Superior temporal gyrus (tissue), 1 donor: ENCODE data around the gene FADS2.
A peak's percentile ranks its signal among the peaks of the same experiment; 100 is the strongest.

Experiments
- DNase-seq: peaks from one replicate; pipeline ENCODE4 v3.0.0-alpha.2; 2016; ENCODE audit errors: extremely low spot score

FADS2 gene

DNA sequence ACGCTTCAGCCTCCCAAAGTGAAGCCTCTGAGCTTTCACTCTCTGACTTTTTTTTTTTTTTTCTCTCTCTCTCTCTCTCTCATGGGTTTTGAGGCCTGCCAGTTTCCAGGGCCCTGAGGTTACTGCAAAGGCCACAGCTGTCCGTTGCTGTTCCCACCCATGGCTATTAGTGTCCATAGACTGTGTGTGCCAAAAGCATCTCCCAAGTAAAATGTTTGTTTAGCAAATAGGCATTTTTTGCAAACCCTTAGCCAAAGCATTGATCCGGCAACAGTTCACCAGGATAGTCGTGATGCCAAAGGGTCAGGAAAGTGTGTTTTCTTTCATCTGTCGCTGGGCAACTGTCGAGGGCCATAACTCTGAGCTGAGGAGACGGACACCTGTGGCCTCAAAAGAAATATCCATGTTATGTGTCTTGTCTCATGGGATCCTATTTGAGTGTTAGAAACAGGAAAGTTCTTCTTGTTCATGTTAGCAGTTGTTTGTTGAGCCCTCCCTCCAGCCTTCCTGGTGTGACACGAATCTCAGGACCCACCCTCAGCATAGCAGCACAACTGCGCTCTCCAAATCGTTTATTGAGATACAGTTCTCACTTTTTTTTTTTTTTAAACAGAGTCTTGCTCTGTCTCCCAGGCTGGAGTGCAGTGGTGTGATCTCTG lies 18.4 kb downstream of the FADS2 start:
- no peak for DNase-seq

DNA sequence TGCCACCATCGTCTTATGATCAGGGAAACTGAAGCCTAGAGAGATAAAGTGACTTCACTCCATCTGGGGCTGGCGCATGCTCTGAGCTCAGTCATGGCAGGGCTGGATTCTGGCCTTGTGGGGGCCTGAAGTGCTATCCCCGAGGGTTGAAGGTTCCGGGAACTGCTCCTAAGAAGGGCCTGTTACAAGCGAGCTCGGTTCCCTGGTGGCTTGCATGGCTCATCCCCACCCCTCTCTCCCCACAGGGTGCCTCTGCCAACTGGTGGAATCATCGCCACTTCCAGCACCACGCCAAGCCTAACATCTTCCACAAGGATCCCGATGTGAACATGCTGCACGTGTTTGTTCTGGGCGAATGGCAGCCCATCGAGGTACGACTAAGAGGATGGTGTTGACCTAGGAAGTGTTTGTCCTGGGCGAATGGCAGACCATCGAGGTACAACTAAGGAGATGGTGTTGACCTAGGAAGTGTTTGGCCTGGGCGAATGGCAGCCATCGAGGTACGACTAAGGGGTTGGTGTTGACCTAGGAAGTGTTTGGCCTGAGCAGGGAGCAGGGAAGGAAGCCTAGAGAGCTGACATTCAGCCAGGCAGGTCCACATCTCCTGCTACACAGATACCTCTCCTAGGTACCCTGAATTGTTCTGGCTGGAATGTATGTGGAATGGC lies 19.9 kb downstream of the FADS2 start:
- DNase-seq: no peak

DNA sequence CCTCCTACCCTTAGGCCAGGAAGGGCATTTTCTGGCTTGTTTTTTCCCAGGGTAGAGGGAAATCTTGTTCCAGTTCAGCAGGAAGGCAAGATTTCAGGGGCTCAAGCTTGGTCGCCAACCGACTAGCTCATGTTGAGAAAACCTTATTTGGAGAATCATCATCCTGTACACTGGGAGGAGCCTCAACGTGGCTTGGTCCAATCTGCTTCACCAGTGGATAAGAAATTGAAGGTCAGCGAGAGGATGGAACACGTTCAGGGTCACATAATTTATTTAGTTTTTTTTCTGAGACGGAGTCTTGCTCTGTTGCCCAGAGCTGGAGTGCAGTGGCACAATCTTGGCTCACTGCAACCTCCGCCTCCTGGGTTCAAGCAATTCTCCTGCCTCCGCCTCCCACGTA lies 20.5 kb downstream of the FADS2 start:
- no peak for DNase-seq

DNA sequence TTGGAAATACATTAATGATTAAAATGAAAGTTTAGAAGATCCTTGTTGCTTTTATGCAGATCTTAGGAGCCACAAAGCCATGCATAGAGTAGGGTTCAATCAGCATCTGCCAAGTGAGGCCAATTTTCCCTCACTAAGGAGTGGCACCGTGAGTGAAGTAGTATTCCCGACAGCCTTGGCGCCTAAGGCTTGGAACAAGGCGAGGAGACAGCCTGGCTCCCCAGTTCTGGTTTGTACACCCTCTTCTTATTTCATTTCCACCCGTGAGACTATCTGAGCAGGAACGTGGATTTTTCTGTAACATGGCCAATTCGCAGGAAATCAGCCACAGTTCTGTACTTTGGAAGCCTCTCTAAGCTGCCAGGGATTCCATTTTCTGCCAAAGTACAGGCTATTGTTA lies 22.6 kb downstream of the FADS2 start:
- DNase-seq: peak; percentile 77

DNA sequence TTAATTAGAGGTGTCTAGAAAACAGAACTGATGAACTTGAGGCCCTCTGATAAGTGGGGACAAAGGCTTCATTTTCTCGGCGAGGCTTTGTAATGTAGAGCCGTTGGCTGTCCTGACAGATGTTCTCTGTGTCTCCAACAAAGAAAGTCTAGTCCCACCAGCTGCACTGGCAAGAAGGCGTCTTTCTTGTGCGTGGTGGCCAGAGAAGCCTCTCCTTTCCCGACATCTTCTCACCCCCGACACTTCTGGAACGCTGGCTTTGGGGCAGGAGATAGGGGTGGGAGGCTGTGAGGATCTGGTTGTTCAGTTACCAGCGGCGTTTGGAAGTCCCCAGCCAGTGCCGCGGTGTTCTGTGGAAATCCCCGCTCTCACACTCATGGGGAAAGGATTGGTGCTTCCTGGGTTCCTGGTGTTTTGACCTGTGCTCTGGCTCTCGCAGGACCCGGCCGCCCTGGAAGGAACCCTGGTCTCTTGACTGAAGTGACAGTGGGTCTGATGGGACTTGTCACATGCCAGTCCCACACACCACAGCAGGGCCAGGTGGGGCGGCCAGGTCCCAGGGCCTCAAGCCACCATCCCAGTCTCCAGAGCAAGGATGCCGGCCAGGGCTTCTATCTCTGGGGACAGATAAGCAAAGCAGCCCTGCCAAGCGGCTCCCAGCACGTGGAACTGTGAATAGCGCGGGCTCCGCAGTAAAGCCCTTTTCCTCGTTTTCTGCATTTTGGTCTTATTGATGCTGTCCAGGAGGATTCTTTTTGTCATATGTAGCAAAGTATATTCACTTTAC lies 23.2 kb downstream of the FADS2 start:
- DNase-seq: no peak

GRCh38 chr11:61851900-61852295 lies 23.8 kb downstream of the FADS2 start:
- no peak for DNase-seq

- no peak for DNase-seq
Measured at GRCh38 chr11:61853698-61854169, 25.6 kb downstream of the FADS2 start.

- DNase-seq: no peak
Measured at GRCh38 chr11:61854206-61854895, 26.3 kb downstream of the FADS2 start.

DNA sequence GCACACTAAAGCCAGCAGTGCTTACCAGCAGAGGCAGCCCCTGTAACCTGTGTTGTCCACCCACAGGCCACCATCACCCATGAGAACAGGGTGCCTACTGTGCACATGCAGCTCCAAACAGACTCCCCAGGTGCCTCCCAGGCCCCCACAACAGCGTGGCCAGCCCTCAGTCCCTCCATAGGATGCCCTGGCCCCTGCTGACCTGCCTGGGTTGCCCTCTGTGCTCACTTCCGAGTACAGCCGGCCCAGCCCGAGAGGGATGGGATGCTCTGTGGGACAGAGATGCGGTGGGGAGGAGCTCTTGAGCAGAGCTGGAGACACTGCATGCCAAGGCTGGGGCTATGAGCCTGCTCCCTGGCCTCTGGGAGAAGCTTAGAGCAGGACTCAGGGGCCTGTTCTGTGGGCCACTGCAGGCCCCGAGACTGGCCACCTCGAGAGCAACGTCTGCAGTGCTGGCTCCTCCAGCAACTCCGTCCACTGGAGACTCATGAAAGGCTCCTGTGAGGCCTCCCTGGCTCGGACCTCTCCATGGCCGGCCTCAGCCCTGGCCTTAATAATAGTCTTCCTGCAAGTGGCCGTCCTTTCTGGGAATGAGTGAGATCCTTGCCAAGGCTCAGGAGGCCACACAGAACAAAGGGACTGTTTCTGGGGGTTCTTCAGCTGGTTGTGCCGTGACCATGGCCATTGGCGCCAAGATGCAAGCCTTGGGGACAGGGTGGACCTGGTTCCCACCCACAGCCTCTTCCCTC lies 27.0 kb downstream of the FADS2 start:
- no peak for DNase-seq

DNA sequence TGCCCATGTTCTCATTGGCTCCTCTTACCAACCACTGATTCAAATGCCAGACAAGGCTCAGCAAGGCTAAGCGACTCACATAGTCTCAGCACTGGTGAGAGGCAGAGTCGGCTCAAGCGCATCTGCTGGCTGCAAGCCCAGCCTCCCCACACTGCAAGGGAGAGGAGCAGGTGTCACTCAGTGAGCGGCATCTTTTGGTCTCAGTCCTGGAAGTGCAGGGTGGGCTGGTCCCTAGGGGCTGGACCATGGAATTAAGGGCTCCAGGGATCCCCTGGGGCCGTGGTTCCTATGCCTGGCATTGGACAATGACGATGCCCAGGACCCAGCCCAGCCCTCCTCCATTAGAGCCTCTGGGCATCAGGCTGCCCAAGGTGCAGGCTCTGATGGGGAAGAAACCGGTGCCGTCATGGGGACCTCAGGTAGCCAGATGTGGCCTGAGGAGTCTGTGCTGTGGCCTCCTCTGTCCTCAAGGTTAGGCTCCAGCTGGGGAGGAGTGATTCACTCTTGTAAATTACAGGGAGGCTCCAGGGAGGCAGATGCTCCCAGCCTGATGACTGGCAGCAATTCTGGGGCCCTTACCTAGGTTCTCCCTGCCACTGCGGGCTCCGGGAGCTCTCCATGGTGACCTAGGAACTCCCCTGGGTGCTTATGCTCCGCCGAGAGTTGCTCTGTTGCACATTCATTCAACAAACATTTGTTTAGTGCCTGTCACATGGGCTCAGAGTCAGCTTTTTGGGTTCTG lies 28.0 kb downstream of the FADS2 start:
- no peak for DNase-seq

GRCh38 chr11:61860054-61860903 lies 32.2 kb downstream of the FADS2 start:
- DNase-seq: no peak

- DNase-seq: no peak
Measured at GRCh38 chr11:61861634-61862033, 33.5 kb downstream of the FADS2 start.

DNA sequence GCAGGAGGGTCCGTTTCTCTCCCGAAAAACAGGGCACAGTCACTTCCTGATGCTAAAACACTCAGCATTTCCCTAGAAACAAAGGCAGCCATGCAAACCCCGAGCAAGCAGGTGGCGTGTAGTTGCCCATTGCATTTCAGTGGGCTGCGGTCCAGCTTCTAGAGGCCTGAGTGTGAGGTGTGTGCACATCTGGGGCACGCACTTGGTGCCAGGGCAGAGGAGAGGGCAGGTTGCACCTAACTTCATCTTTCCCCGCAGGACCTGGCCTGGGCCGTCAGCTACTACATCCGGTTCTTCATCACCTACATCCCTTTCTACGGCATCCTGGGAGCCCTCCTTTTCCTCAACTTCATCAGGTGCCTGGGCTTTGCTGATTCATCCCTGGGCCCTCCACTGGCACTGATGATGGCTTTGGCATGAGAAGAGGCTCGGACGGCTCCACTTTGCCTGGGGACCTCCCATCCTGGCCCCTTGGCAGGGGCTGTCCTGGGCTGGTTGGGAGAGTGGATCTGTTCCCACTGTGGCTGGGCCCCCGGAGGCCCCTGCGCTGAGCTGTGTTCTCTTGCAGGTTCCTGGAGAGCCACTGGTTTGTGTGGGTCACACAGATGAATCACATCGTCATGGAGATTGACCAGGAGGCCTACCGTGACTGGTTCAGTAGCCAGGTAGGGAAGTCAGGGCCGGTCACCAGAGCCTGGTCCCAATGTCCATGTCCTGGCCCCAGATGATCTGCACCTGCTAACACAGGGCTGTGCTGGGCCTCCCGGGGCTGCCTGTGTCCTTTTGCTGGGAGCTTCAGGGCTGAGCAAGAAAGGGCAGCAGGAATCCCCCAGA lies 34.8 kb downstream of the FADS2 start:
- no peak for DNase-seq

DNA sequence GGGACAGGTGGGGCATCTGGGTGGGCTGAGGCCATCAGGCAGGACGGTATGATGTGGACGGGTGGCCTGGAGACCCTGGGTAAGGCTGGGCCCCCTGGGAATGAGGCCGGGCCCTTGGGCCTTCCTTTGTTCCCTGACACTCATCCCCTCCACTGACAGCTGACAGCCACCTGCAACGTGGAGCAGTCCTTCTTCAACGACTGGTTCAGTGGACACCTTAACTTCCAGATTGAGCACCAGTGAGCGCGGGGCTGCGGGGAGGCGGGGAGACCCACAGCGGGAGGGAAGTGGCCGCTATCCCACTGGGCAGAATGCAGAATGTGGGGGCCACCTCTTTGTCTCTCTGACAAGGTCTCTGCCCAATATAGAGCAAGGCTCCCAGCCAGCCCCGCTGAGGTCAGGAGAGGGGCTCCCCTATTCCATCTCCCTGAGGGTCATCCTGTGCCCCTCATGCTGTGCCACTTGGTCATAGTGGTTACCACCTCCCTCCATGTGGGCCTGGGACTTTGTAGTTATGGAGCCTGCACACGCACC lies 35.5 kb downstream of the FADS2 start:
- DNase-seq: no peak

DNA sequence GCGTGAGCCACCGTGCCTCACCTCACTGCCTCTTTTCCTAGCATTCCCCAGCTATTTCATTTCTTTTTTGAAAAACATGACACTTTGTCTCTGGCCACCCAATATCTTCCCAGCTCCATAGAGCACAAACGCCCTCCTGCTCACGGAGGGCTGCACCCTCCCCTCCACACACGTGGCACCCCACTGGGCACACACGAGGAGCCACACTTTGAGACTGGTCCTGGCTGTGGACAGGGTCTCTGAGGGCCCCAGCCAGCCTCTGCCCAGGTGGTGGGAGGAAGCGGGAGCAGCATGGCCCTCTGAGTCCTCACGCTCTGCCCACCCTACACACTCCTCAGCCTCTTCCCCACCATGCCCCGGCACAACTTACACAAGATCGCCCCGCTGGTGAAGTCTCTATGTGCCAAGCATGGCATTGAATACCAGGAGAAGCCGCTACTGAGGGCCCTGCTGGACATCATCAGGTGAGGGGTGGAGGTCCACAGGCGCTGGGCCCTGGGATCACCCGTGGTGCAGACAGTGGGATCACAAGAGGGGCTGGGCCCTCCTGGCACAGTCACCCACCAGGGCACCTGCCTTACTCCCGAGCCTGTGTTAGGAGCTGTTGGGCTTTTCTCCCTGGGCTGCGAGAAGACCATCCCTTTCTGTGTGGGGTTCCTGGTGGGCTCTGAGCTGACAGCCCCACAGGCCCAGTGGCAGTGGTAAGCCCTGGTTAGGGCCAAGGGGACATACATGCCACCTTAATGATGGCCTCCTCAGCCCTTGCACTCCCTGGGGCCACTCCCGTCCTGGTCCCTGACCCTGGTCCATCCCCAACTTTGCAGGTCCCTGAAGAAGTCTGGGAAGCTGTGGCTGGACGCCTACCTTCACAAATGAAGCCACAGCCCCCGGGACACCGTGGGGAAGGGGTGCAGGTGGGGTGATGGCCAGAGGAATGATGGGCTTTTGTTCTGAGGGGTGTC lies 37.0 kb downstream of the FADS2 start:
- DNase-seq: no peak

GRCh38 chr11:61866231-61866957 lies 38.3 kb downstream of the FADS2 start:
- no peak for DNase-seq

DNA sequence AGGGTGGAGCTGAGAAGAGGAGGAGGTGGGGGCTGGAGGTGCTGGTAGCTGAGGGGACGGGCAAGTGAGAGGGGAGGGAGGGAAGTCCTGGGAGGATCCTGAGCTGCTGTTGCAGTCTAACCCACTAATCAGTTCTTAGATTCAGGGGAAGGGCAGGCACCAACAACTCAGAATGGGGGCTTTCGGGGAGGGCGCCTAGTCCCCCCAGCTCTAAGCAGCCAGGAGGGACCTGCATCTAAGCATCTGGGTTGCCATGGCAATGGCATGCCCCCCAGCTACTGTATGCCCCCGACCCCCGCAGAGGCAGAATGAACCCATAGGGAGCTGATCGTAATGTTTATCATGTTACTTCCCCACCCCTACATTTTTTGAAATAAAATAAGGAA lies 38.9 kb downstream of the FADS2 start:
- DNase-seq: no peak
